ENCODE data around the gene WDR76. TPM values are rescaled to one million over a fixed set of nuclear protein-coding genes. Genes with fewer than 3 reads are reported as not detected.

The WDR76 gene
- total RNA-seq, 1 donor from 2014 or later = 0.73 TPM

GRCh38 chr15:43779016-43779415, 47.8 kb upstream of the WDR76 start:
- peaks cover 3% of the 10 kb centered on the region for H3K9me3 Mint-ChIP-seq (ENCODE audit: unreplicated experiment)
- H3K79me2 ChIP-seq (ENCODE audit: insufficient read depth, low read length) = no peaks in the 10 kb centered on the region
- H3K36me3 ChIP-seq (ENCODE audit: insufficient read depth, low read length) = peaks cover under 1% of the 10 kb centered on the region
- H3K27ac ChIP-seq (ENCODE audit: low read depth, low read length) = no peak overlapping the region
- H3K36me3 Mint-ChIP-seq (ENCODE audit: low read depth, unreplicated experiment) = peaks cover 5% of the 10 kb centered on the region
- H3K9ac ChIP-seq (ENCODE audit: low read length) = no peak overlapping the region
- FAIRE-seq (no peak), DNase-seq (ENCODE audit: low read depth) (no peak)
- H3K4me1 ChIP-seq (ENCODE audit: insufficient read depth, low read length) = peaks cover 8% of the 10 kb centered on the region
- peaks cover 7% of the 10 kb centered on the region for H4K20me1 ChIP-seq (ENCODE audit: insufficient read depth, low read length)
- H3K4me2 ChIP-seq (ENCODE audit: low read length) = no peak overlapping the region
- no peaks in the 10 kb centered on the region for H3K9me3 ChIP-seq (ENCODE audit: insufficient read depth, low read depth, low read length)
- H3K4me3 ChIP-seq (ENCODE audit: insufficient read depth, low read depth, low read length) = no peak overlapping the region
- no peak overlapping the region for H2AFZ ChIP-seq (ENCODE audit: low read depth, low read length)
- peak overlapping the region; percentile 18 for H3K4me3 Mint-ChIP-seq (ENCODE audit: unreplicated experiment)
- no peak overlapping the region for H3K27ac Mint-ChIP-seq (ENCODE audit: unreplicated experiment)
- H3K4me1 Mint-ChIP-seq (ENCODE audit: low read depth, unreplicated experiment) = no peaks in the 10 kb centered on the region
- TF ChIP-seq CTCF (IDR thresholded peaks at IDR 0.05; ENCODE audit: insufficient read depth, low read depth, low read length) (no peak), EZH2 (IDR thresholded peaks at IDR 0.05; ENCODE audit: insufficient read depth, low read length) (no peak)
- no peaks in the 10 kb centered on the region for H3K27me3 ChIP-seq (ENCODE audit: insufficient read depth, low read length)
- peaks cover 2% of the 10 kb centered on the region for H3K27me3 Mint-ChIP-seq (ENCODE audit: low read depth, unreplicated experiment)

- Histone ChIP-seq H4K20me1 (ENCODE audit: insufficient read depth, low read length) (peaks cover 16% of the 10 kb centered on the region), H3K4me3 (ENCODE audit: insufficient read depth, low read depth, low read length) (no peak overlapping the region), H3K79me2 (ENCODE audit: insufficient read depth, low read length) (peaks cover 23% of the 10 kb centered on the region), H2AFZ (ENCODE audit: low read depth, low read length) (no peak overlapping the region), H3K4me1 (ENCODE audit: insufficient read depth, low read length) (peaks cover 17% of the 10 kb centered on the region), H3K36me3 (ENCODE audit: insufficient read depth, low read length) (peaks cover 5% of the 10 kb centered on the region), H3K27me3 (ENCODE audit: insufficient read depth, low read length) (no peaks in the 10 kb centered on the region), H3K4me2 (ENCODE audit: low read length) (no peak overlapping the region), H3K9ac (ENCODE audit: low read length) (no peak overlapping the region), H3K27ac (ENCODE audit: low read depth, low read length) (no peak overlapping the region), H3K9me3 (ENCODE audit: insufficient read depth, low read depth, low read length) (no peaks in the 10 kb centered on the region)
- no peaks in the 10 kb centered on the region for H3K27me3 Mint-ChIP-seq (ENCODE audit: low read depth, unreplicated experiment)
- H3K27ac Mint-ChIP-seq (ENCODE audit: unreplicated experiment) = no peak overlapping the region
- H3K4me1 Mint-ChIP-seq (ENCODE audit: low read depth, unreplicated experiment) = peaks cover 11% of the 10 kb centered on the region
- peaks cover 8% of the 10 kb centered on the region for H3K36me3 Mint-ChIP-seq (ENCODE audit: low read depth, unreplicated experiment)
- no peaks in the 10 kb centered on the region for H3K9me3 Mint-ChIP-seq (ENCODE audit: unreplicated experiment)
- H3K4me3 Mint-ChIP-seq (ENCODE audit: unreplicated experiment) = no peak overlapping the region
- no peak for DNase-seq (ENCODE audit: low read depth)
- TF ChIP-seq EZH2 (IDR thresholded peaks at IDR 0.05; ENCODE audit: insufficient read depth, low read length) = no peak
- no peak for TF ChIP-seq CTCF (IDR thresholded peaks at IDR 0.05; ENCODE audit: insufficient read depth, low read depth, low read length)
- no peak for FAIRE-seq
These were observed 37.4 kb upstream of the WDR76 start for GRCh38 chr15:43789409-43789808.

- Mint-ChIP-seq H3K4me3 (ENCODE audit: unreplicated experiment) (peak within 1 kb of the TSS; percentile 97), H3K9me3 (ENCODE audit: unreplicated experiment) (no peaks in the 10 kb centered on the region), H3K36me3 (ENCODE audit: low read depth, unreplicated experiment) (peaks cover 21% of the 10 kb centered on the region), H3K4me1 (ENCODE audit: low read depth, unreplicated experiment) (peaks cover 37% of the 10 kb centered on the region), H3K27me3 (ENCODE audit: low read depth, unreplicated experiment) (no peaks in the 10 kb centered on the region), H3K27ac (ENCODE audit: unreplicated experiment) (peak within 1 kb of the TSS; percentile 99)
- Histone ChIP-seq H3K36me3 (ENCODE audit: insufficient read depth, low read length) (peaks cover 20% of the 10 kb centered on the region), H4K20me1 (ENCODE audit: insufficient read depth, low read length) (peaks cover 43% of the 10 kb centered on the region), H3K79me2 (ENCODE audit: insufficient read depth, low read length) (peaks cover 37% of the 10 kb centered on the region), H3K27ac (ENCODE audit: low read depth, low read length) (peak within 1 kb of the TSS; percentile 100), H2AFZ (ENCODE audit: low read depth, low read length) (peak within 1 kb of the TSS; percentile 90), H3K4me1 (ENCODE audit: insufficient read depth, low read length) (peaks cover 29% of the 10 kb centered on the region), H3K4me2 (ENCODE audit: low read length) (peak within 1 kb of the TSS; percentile 91), H3K9me3 (ENCODE audit: insufficient read depth, low read depth, low read length) (no peaks in the 10 kb centered on the region), H3K9ac (ENCODE audit: low read length) (peak within 1 kb of the TSS; percentile 100), H3K4me3 (ENCODE audit: insufficient read depth, low read depth, low read length) (peak within 1 kb of the TSS; percentile 100), H3K27me3 (ENCODE audit: insufficient read depth, low read length) (no peaks in the 10 kb centered on the region)
- DNase-seq (ENCODE audit: low read depth) = peak; percentile 97
- TF ChIP-seq CTCF (IDR thresholded peaks at IDR 0.05; ENCODE audit: insufficient read depth, low read depth, low read length) = no peak
- no peak for TF ChIP-seq EZH2 (IDR thresholded peaks at IDR 0.05; ENCODE audit: insufficient read depth, low read length)
- FAIRE-seq = no peak
These were observed 34.6 kb upstream of the WDR76 start, which contains the start of gene SERF2 for GRCh38 chr15:43791993-43792760. Gene SERF2, plus strand, starts transcription at chr15:43792320. Its CDS starts 57 bp downstream, at chr15:43792377.
